Glutamatergic neuron (in vitro differentiated cells): Measurements from ENCODE around the gene GRIN1. TPM values are rescaled to one million over a fixed set of nuclear protein-coding genes. Genes with fewer than 3 reads are reported as not detected.
A peak's percentile ranks its signal among the peaks of the same experiment; 100 is the strongest.

Experiments
- DNase-seq: peaks from one replicate; pipeline ENCODE4 v3.0.0; 2022
- H3K27ac Mint-ChIP-seq: one replicate; pipeline ENCODE4 v1.8.0; 2020; ENCODE audit warnings: mild to moderate bottlenecking, mixed read lengths, inconsistent platforms; ENCODE audit not compliant: unreplicated experiment
- H3K27me3 Mint-ChIP-seq: one replicate; pipeline ENCODE4 v1.8.0; 2020; ENCODE audit warnings: mild to moderate bottlenecking, moderate library complexity, mixed read lengths, inconsistent platforms; ENCODE audit not compliant: unreplicated experiment
- H3K36me3 Mint-ChIP-seq: one replicate; pipeline ENCODE4 v1.8.0; 2020; ENCODE audit warnings: mild to moderate bottlenecking, mixed read lengths, inconsistent platforms; ENCODE audit not compliant: unreplicated experiment
- H3K4me1 Mint-ChIP-seq: one replicate; pipeline ENCODE4 v1.8.0; 2020; ENCODE audit warnings: mild to moderate bottlenecking, low read depth, mixed read lengths, inconsistent platforms; ENCODE audit not compliant: unreplicated experiment
- H3K4me3 Mint-ChIP-seq: one replicate; pipeline ENCODE4 v1.8.0; 2020; ENCODE audit warnings: mild to moderate bottlenecking, mixed read lengths, inconsistent platforms; ENCODE audit not compliant: unreplicated experiment
- H3K9me3 Mint-ChIP-seq: one replicate; pipeline ENCODE4 v1.8.0; 2020; ENCODE audit warnings: mild to moderate bottlenecking, moderate library complexity, mixed read lengths, inconsistent platforms; ENCODE audit not compliant: unreplicated experiment
- total RNA-seq: library from RNA; stranded (reverse); fragmentation: NEBNext Ultra II Directional; extraction: Animal tissue kit (Norgen Biotek cat#: 25700); gene quantifications from one replicate; pipeline ENCODE4 v1.2.1, GENCODE V29; 2021; ENCODE audit not compliant: unreplicated experiment
- TF ChIP-seq, protein P1 (sequence below): fragments of 200-600 bp; sonication (generic); IDR thresholded peaks from one replicate; pipeline ENCODE4 v1.5.0; 2021; ENCODE audit not compliant: partially characterized antibody, unreplicated experiment

The GRIN1 gene
- total RNA-seq, 1 donor from 2014 or later = 5.5 TPM

DNA sequence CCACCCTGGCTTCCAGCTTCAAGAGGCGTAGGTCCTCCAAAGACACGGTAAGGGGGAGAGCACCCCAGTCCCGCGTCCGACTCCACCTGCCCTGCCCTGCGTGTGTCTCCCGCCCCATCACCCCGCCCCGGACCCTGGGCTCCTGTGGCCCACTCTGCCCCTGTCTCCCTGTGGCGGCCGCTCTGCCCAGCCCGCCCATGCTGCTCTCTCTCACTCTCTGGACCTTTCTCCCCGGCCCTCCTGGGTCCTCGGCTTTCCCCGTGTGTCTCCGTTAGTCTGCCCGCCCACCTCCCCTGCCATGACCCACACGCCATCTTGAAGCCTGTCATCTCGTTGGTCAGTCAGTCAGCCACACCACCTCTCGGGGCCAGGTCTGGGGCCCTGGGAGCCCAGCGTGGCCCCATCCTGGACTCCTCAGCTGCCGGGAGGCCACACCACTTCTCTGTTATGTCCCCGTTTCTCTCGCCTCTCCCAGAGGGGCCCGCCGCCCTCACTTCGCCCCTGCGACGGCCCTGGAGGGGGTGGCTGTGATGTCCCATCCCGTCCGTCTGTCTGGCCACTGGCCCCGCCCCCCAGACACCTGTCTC is 26.4 kb downstream of the GRIN1 start:
- Mint-ChIP-seq H3K4me1 (no peaks in the 10 kb centered on the region), H3K4me3 (no peak overlapping the region), H3K36me3 (no peaks in the 10 kb centered on the region), H3K27me3 (peaks cover 16% of the 10 kb centered on the region), H3K9me3 (peaks cover 3% of the 10 kb centered on the region), H3K27ac (no peak overlapping the region)
- TF ChIP-seq, protein P1, sequence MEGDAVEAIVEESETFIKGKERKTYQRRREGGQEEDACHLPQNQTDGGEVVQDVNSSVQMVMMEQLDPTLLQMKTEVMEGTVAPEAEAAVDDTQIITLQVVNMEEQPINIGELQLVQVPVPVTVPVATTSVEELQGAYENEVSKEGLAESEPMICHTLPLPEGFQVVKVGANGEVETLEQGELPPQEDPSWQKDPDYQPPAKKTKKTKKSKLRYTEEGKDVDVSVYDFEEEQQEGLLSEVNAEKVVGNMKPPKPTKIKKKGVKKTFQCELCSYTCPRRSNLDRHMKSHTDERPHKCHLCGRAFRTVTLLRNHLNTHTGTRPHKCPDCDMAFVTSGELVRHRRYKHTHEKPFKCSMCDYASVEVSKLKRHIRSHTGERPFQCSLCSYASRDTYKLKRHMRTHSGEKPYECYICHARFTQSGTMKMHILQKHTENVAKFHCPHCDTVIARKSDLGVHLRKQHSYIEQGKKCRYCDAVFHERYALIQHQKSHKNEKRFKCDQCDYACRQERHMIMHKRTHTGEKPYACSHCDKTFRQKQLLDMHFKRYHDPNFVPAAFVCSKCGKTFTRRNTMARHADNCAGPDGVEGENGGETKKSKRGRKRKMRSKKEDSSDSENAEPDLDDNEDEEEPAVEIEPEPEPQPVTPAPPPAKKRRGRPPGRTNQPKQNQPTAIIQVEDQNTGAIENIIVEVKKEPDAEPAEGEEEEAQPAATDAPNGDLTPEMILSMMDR = no peak
- no peak for DNase-seq

DNA sequence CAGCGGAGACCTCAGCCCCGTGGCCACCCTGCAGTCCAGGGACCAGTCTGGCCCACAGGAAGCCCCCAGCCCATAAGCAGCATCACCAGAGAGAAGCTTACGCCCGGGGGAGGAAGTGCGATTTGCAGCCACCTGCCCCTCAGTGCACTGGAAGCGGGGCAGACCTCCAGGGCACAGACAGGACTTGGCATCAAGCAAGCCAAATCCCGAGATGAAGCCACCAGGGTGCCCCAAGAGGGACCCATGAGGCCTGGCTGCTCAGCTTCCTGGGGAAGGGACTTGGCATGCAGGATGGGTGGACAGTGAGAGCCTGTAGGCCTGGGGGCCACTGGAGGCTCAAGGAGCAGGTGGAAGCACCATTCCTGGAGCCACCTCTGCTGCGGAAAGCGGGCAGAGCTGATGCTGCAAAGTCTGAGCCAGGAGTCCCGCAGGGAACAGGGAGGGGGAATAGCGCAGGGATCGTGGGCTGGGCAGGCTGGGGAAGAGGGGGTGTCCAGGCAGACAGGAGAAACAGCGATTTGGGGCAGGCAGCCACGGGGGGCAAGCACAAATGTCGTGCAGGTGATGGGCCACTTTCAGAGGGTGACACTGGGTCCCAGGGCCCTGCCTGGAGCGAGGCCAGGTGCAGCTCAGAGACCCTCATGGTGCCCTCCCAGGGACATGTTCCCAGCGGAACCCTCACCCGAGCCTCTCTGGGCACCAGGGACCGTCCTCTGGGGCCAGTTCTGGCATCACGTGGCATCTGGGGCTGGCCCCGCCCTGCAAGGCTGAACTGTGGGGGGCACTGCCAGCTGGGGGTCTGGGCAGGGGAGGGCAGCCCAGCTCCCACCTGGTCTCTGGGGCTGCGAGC is 27.7 kb downstream of the GRIN1 start:
- Mint-ChIP-seq H3K4me1 (no peaks in the 10 kb centered on the region), H3K9me3 (peaks cover 5% of the 10 kb centered on the region), H3K36me3 (no peaks in the 10 kb centered on the region), H3K27me3 (peaks cover 17% of the 10 kb centered on the region), H3K27ac (no peak overlapping the region), H3K4me3 (no peak overlapping the region)
- TF ChIP-seq, protein P1 = no peak
- no peak for DNase-seq

DNA sequence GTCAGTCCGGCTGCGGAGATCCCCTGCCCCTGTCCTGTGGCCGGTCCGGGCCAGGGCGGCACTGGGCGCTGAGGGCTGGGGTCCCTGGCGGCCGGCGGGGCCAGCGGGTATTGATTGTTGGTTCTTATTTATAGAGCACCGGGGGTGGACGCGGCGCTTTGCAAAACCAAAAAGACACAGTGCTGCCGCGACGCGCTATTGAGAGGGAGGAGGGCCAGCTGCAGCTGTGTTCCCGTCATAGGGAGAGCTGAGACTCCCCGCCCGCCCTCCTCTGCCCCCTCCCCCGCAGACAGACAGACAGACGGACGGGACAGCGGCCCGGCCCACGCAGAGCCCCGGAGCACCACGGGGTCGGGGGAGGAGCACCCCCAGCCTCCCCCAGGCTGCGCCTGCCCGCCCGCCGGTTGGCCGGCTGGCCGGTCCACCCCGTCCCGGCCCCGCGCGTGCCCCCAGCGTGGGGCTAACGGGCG is 28.4 kb downstream of the GRIN1 start:
- H3K4me1 Mint-ChIP-seq = no peaks in the 10 kb centered on the region
- H3K36me3 Mint-ChIP-seq = no peaks in the 10 kb centered on the region
- peaks cover 15% of the 10 kb centered on the region for H3K27me3 Mint-ChIP-seq
- H3K4me3 Mint-ChIP-seq = no peak overlapping the region
- no peak overlapping the region for H3K27ac Mint-ChIP-seq
- no peak for DNase-seq
- peaks cover 5% of the 10 kb centered on the region for H3K9me3 Mint-ChIP-seq
- TF ChIP-seq, protein P1 = no peak

DNA sequence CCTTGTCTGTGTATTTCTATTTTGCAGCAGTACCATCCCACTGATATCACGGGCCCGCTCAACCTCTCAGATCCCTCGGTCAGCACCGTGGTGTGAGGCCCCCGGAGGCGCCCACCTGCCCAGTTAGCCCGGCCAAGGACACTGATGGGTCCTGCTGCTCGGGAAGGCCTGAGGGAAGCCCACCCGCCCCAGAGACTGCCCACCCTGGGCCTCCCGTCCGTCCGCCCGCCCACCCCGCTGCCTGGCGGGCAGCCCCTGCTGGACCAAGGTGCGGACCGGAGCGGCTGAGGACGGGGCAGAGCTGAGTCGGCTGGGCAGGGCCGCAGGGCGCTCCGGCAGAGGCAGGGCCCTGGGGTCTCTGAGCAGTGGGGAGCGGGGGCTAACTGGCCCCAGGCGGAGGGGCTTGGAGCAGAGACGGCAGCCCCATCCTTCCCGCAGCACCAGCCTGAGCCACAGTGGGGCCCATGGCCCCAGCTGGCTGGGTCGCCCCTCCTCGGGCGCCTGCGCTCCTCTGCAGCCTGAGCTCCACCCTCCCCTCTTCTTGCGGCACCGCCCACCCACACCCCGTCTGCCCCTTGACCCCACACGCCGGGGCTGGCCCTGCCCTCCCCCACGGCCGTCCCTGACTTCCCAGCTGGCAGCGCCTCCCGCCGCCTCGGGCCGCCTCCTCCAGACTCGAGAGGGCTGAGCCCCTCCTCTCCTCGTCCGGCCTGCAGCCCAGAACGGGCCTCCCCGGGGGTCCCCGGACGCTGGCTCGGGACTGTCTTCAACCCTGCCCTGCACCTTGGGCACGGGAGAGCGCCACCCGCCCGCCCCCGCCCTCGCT is 29.0 kb downstream of the GRIN1 start:
- DNase-seq = peak; percentile 74
- TF ChIP-seq, protein P1 = no peak
- Mint-ChIP-seq H3K4me1 (no peaks in the 10 kb centered on the region), H3K9me3 (peaks cover 5% of the 10 kb centered on the region), H3K4me3 (peak overlapping the region; percentile 71), H3K27ac (no peak overlapping the region), H3K36me3 (no peaks in the 10 kb centered on the region), H3K27me3 (peaks cover 15% of the 10 kb centered on the region)
